ENCODE results near the gene GPC6. TPM values are rescaled to one million over a fixed set of nuclear protein-coding genes. Genes with fewer than 3 reads are reported as not detected.

The GPC6 gene
- total and polyA plus RNA-seq, 9 of the 15 experiments (the other 6 are each of a cell fraction or from before 2014, with no cell fraction given): under 0.01 to 0.20 (median 0.01) TPM; not detected in 4

GRCh38 chr13:94359875-94360274, 1133.3 kb downstream of the GPC6 start (continued):
- TF ChIP-seq GMEB1 (CRISPR knock-in tag; IDR thresholded peaks at IDR 0.05) (no peak), ZNF197 (CRISPR knock-in tag; IDR thresholded peaks at IDR 0.05; ENCODE audit: low read depth) (no peak), ZSCAN32 (CRISPR knock-in tag; IDR thresholded peaks at IDR 0.05) (no peak), ZBTB11 (CRISPR knock-in tag; IDR thresholded peaks at IDR 0.05) (no peak), SMARCA4 (IDR thresholded peaks at IDR 0.05) (no peak), MLLT1 (IDR thresholded peaks at IDR 0.05) (no peak), HMGXB4 (CRISPR knock-in tag; IDR thresholded peaks at IDR 0.05) (no peak)
